Measurements from ENCODE around the gene ZNF326.

The ZNF326 gene

GRCh38 chr1:89994805-89995597, at the start of gene ZNF326:
Gene ZNF326, plus strand, starts transcription at chr1:89995110. Its CDS starts 148 bp downstream, at chr1:89995258.
- peak; percentile 64 to 96 (median 89) for DNase-seq

GRCh38 chr1:89945852-89946476, 48.9 kb upstream of the ZNF326 start:
- DNase-seq: no peak

- DNase-seq: no peak
Measured at GRCh38 chr1:89946532-89946931, 48.4 kb upstream of the ZNF326 start.

- DNase-seq: no peak
Measured at GRCh38 chr1:89948722-89949345, 46.1 kb upstream of the ZNF326 start.

- DNase-seq: no peak
Measured at GRCh38 chr1:89949991-89950624, 44.8 kb upstream of the ZNF326 start.

GRCh38 chr1:89950703-89951102, 44.2 kb upstream of the ZNF326 start:
- DNase-seq: no peak

- DNase-seq: no peak
Measured at GRCh38 chr1:89951766-89952604, 42.9 kb upstream of the ZNF326 start.

GRCh38 chr1:89952605-89953130, 42.2 kb upstream of the ZNF326 start:
- DNase-seq: no peak

GRCh38 chr1:89953131-89953626, 41.7 kb upstream of the ZNF326 start:
- DNase-seq: peak in 2 of 51 donors; percentile 3 to 11

- DNase-seq: no peak
Measured at GRCh38 chr1:89953929-89954328, 41.0 kb upstream of the ZNF326 start.

- DNase-seq: no peak
Measured at GRCh38 chr1:89954401-89954800, 40.5 kb upstream of the ZNF326 start.

GRCh38 chr1:89955311-89956205, 39.4 kb upstream of the ZNF326 start:
- no peak for DNase-seq

- DNase-seq: peak in 1 of 51 donors; percentile 35
Measured at GRCh38 chr1:89957107-89957506, 37.8 kb upstream of the ZNF326 start.

- no peak for DNase-seq
Measured at GRCh38 chr1:89958851-89959654, 35.9 kb upstream of the ZNF326 start.

- no peak for DNase-seq
Measured at GRCh38 chr1:89959719-89960118, 35.2 kb upstream of the ZNF326 start.

- no peak for DNase-seq
Measured at GRCh38 chr1:89962024-89962741, 32.7 kb upstream of the ZNF326 start.

GRCh38 chr1:89962742-89963075, 32.2 kb upstream of the ZNF326 start:
- DNase-seq: no peak

GRCh38 chr1:89965193-89965768, 29.6 kb upstream of the ZNF326 start:
- no peak for DNase-seq

Measured in hypothalamus (tissue), 51 donors.